Breast epithelium (tissue), 4 donors: ENCODE data around the gene IGF2BP1. TPM values are rescaled to one million over a fixed set of nuclear protein-coding genes. Genes with fewer than 3 reads are reported as not detected.

ENCODE experiments used
- DNase-seq, 2 donors: peaks; one replicate each; pipeline ENCODE4 v3.0.0-alpha.2; 2019; ENCODE audit warnings: low spot score in 2 of 2
- H3K27ac ChIP-seq, 2 donors: fragments of 200-600 bp; sonication (generic) in 1 of 2; one replicate each; pipeline ENCODE4 v1.5.1; 2016 to 2019; ENCODE audit warnings: mild to moderate bottlenecking in 1 of 2
- H3K27me3 ChIP-seq, 2 donors: fragments of 200-600 bp; sonication (generic) in 1 of 2; one replicate each; pipeline versions ENCODE4 v1.5.1 to v1.6.0; 2017 to 2019; ENCODE audit warnings: control low read depth in 1 of 2, mild to moderate bottlenecking in 1 of 2
- H3K36me3 ChIP-seq: fragments of 200-600 bp; one replicate; pipeline ENCODE4 v1.5.1; 2019
- H3K4me1 ChIP-seq, 2 donors: fragments of 200-600 bp; sonication (generic); one replicate each; pipeline ENCODE4 v1.5.1; 2016 to 2019; ENCODE audit warnings: control low read depth in 1 of 2
- H3K4me3 ChIP-seq, 3 donors: fragments of 200-600 bp; sonication (generic); 1 replicate in 2 of 3; 2 replicates in 1 of 3; pipeline ENCODE4 v1.5.1; 2016 to 2019; ENCODE audit warnings: mild to moderate bottlenecking in 3 of 3, moderate library complexity in 2 of 3
- H3K9me3 ChIP-seq, 2 donors: fragments of 200-600 bp; sonication (generic) in 1 of 2; one replicate each; pipeline ENCODE4 v1.5.1; 2016 to 2019; ENCODE audit warnings: control low read depth in 1 of 2
- POLR2A ChIP-seq: fragments of 450-650 bp; IDR thresholded peaks from one replicate; pipeline ENCODE4 v1.6.1; 2016; ENCODE audit warnings: antibody characterized with exemption, mild to moderate bottlenecking, moderate library complexity
- POLR2AphosphoS5 ChIP-seq, 3 donors: sonication (generic); formaldehyde crosslinking; IDR thresholded peaks; one replicate each; pipeline ENCODE4 v1.6.1; 2017; ENCODE audit warnings: antibody characterized with exemption in 3 of 3
- intact Hi-C: fragments of 100-400 bp; cut with DNase I; formaldehyde crosslinking; loops from one replicate; pipeline ENCODE4 v1.15.1; 2023; ENCODE audit warnings: low total_unique reads
- total RNA-seq, 3 donors: library from RNA; depleted of rRNA; stranded (reverse); fragments of >200 nt; gene quantifications; one replicate each; pipeline ENCODE4 v1.1.0, GENCODE V29; 2016
- TF ChIP-seq, protein P1 (sequence below), 3 donors: fragments of 450-650 bp; IDR thresholded peaks; one replicate each; pipeline ENCODE4 v1.5.1; 2016 to 2017; ENCODE audit warnings: antibody characterized with exemption in 3 of 3, mild to moderate bottlenecking in 3 of 3, moderate library complexity in 3 of 3

The IGF2BP1 gene
- total RNA-seq, 3 donors from 2014 or later: not detected

DNA sequence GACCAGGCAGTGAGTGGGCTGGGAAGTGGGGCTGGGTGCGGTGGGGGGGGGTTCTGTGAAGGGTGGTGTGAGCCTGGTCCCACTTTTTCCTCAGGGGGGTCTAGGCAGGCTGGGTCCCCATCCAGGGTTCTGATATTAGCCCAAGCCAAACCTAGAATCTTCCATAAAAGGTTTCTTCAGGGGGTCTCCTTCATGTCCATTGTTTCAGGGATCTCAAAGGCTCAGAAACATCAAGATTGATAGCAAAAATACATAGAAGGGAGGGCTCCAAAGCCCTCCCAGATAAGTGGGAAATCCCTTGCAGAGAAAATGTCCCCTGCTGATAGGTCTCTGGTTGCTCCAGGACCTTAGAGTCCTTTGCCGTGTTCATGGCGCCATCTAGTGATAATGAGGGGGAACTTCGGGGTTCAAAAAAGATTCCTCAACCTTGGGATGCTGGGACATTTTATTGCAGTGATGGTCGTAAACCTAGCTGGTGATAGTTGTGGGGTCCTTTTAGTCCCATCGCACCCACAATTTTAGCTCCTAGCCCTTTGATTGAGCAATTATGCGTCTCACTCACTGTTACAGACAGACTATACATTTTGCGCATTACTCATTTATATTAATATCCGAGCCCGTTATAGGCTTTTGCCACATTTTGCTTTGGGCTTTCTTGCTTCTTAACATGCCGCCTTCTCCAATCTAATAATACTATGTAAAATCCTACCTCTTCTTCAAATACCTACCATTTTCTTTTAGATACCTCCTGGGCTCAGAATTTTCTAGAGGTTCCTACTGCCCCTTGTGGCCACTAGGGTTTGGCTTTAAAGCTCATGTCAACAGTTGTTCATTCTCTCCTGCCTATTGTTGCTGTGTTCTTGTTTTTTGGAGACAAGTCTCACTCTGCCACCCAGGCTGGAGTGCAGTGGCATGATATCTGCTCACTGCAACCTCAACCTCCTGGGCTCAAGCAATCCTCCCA lies 35.1 kb downstream of the IGF2BP1 start:
- Histone ChIP-seq H3K4me1 (no peaks in the 10 kb centered on the region), H3K27ac (no peak overlapping the region), H3K27me3 (no peaks in the 10 kb centered on the region), H3K9me3 (no peaks in the 10 kb centered on the region), H3K36me3 (no peaks in the 10 kb centered on the region), H3K4me3 (no peak overlapping the region)
- intact Hi-C loops: no loop called here
- DNase-seq: no peak
- TF ChIP-seq, protein P1, sequence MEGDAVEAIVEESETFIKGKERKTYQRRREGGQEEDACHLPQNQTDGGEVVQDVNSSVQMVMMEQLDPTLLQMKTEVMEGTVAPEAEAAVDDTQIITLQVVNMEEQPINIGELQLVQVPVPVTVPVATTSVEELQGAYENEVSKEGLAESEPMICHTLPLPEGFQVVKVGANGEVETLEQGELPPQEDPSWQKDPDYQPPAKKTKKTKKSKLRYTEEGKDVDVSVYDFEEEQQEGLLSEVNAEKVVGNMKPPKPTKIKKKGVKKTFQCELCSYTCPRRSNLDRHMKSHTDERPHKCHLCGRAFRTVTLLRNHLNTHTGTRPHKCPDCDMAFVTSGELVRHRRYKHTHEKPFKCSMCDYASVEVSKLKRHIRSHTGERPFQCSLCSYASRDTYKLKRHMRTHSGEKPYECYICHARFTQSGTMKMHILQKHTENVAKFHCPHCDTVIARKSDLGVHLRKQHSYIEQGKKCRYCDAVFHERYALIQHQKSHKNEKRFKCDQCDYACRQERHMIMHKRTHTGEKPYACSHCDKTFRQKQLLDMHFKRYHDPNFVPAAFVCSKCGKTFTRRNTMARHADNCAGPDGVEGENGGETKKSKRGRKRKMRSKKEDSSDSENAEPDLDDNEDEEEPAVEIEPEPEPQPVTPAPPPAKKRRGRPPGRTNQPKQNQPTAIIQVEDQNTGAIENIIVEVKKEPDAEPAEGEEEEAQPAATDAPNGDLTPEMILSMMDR (IDR thresholded peaks at IDR 0.05): peak in 2 of 3 donors; percentile 53 to 61
- TF ChIP-seq POLR2A: no peak

DNA sequence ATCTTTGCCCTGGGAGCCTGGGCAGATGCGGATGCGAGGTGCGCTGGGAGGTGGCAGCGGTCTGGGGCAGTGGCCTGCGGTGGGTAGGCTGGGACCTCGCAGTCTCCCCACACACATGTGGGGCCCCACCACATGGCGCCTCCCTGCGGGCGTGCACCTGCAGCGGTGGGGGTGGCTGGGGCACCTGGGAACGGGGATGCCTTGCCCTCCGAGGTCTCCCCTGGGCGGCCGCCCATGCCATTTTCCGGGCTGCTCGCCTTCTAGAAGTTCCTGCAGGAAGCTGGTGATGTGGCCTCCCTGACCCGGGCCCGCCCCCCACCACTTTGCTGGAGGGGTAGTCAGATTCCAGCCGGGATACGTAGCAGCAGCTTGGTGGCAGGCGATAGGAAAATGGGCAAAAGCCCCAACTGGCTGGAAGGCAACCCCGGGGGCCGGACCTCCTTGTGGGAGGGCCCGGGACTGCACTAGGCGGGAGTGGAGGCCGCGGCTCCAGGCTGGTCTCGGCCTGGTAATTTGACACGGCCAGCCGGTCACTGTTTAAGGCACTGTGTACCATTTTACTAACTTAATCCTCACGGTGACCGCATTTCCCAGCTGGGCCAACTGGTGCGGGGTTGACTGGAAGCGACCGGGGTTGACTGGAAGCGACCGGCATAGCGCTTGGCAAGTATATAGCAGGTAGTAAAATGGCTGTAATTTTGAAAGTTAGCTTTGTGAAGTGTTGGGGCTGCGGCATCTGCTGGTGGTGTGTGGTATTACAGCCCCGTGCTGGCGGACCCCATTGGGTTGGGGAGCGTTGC lies 38.5 kb downstream of the IGF2BP1 start:
- DNase-seq: peak; percentile 34 to 65
- no peaks in the 10 kb centered on the region for H3K36me3 ChIP-seq
- no peaks in the 10 kb centered on the region for H3K4me1 ChIP-seq
- no peaks in the 10 kb centered on the region for H3K9me3 ChIP-seq
- H3K27me3 ChIP-seq: peaks cover 0 to 2% of the 10 kb centered on the region in 2 donors
- intact Hi-C loops: no loop called here
- peak overlapping the region in 1 of 2 donors; percentile 36 for H3K27ac ChIP-seq
- peak overlapping the region; percentile 29 to 62 (median 37) for H3K4me3 ChIP-seq
- no peak for TF ChIP-seq POLR2A
- TF ChIP-seq POLR2AphosphoS5 (IDR thresholded peaks at IDR 0.05): no peak
- TF ChIP-seq, protein P1 (IDR thresholded peaks at IDR 0.05): peak; percentile 53 to 73 (median 71)

DNA sequence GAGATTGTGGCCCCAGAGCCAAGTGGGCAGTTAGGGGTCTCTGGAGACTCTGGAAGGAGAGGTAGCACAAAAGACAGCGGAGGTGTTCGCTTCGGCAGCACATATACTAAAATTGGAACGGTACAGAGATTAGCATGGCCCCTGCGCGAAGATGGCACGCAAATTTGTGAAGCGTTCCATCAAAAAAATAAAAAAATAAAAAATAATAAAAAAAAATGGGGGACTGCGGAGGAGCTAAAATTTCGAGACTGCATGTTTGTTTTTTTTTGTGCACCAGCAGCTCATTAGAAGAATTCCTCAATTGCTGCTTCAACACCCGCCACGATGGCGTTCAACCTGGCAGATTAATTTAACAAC lies 39.1 kb downstream of the IGF2BP1 start:
- no peak overlapping the region for H3K27ac ChIP-seq
- no peaks in the 10 kb centered on the region for H3K36me3 ChIP-seq
- DNase-seq: no peak
- TF ChIP-seq, protein P1 (IDR thresholded peaks at IDR 0.05): no peak
- TF ChIP-seq POLR2A: no peak
- no peak for TF ChIP-seq POLR2AphosphoS5 (IDR thresholded peaks at IDR 0.05)
- no peak overlapping the region for H3K4me3 ChIP-seq
- no peaks in the 10 kb centered on the region for H3K9me3 ChIP-seq
- H3K4me1 ChIP-seq: no peaks in the 10 kb centered on the region
- intact Hi-C loops: no loop called here
- H3K27me3 ChIP-seq: peaks cover 0 to 7% of the 10 kb centered on the region in 2 donors

DNA sequence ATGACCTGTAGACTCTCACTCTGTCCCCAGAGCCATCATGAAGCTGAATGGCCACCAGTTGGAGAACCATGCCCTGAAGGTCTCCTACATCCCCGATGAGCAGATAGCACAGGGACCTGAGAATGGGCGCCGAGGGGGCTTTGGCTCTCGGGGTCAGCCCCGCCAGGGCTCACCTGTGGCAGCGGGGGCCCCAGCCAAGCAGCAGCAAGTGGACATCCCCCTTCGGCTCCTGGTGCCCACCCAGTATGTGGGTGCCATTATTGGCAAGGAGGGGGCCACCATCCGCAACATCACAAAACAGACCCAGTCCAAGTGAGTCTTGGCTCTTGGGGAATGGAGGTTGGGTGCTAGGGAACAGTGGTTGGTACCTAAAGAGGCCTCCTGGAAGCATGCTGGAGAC lies 41.0 kb downstream of the IGF2BP1 start:
- no peak overlapping the region for H3K27ac ChIP-seq
- H3K9me3 ChIP-seq: no peaks in the 10 kb centered on the region
- intact Hi-C loops: no loop called here
- H3K27me3 ChIP-seq: peaks cover 0 to 7% of the 10 kb centered on the region in 2 donors
- no peaks in the 10 kb centered on the region for H3K4me1 ChIP-seq
- TF ChIP-seq, protein P1 (IDR thresholded peaks at IDR 0.05): no peak
- TF ChIP-seq POLR2A (no peak), POLR2AphosphoS5 (IDR thresholded peaks at IDR 0.05) (no peak)
- DNase-seq: no peak
- no peaks in the 10 kb centered on the region for H3K36me3 ChIP-seq
- no peak overlapping the region for H3K4me3 ChIP-seq
